OCI-LY3 (cell line): ENCODE data around the gene RMDN3.

Source experiments
- H2AFZ ChIP-seq: fragments of 200-600, 300-600 bp; shearing (Covaris generic); 2 replicates; pipeline ENCODE4 v1.6.0; 2014; ENCODE audit warnings: antibody characterized with exemption, low read depth, low read length
- H3K27ac ChIP-seq: fragments of 200-600, 300-600 bp; sonication (generic); 2 replicates; pipeline ENCODE4 v1.5.1; 2014; ENCODE audit warnings: mild to moderate bottlenecking, low read length, moderate library complexity, mixed read lengths
- H3K27me3 ChIP-seq: fragments of 200-600, 300-600 bp; sonication (generic); 2 replicates; pipeline ENCODE4 v1.6.1; 2014; ENCODE audit warnings: low read depth, low read length, mixed read lengths
- H3K36me3 ChIP-seq: fragments of 200-600, 300-600 bp; sonication (generic); replicated peaks from 2 replicates; pipeline ENCODE3; 2014; ENCODE audit warnings: low read depth, low read length, mixed read lengths
- H3K4me1 ChIP-seq: fragments of 300-600, 200-600 bp; sonication (generic); 2 replicates; pipeline ENCODE4 v1.6.1; 2014; ENCODE audit warnings: low read length, mixed read lengths
- H3K4me2 ChIP-seq: fragments of 200-600, 300-600 bp; sonication (generic); 2 replicates; pipeline ENCODE4 v1.6.1; 2014; ENCODE audit warnings: low read length, mixed read lengths
- H3K4me3 ChIP-seq: fragments of 300-600, 200-600 bp; sonication (generic); 2 replicates; pipeline ENCODE4 v1.5.1; 2014; ENCODE audit warnings: antibody characterized with exemption, mild to moderate bottlenecking, low read length, moderate library complexity
- H3K79me2 ChIP-seq: fragments of 300-600, 200-600 bp; shearing (Covaris generic); 2 replicates; pipeline ENCODE4 v1.6.1; 2014; ENCODE audit warnings: mild to moderate bottlenecking, low read length, mixed read lengths
- H3K9ac ChIP-seq: fragments of 300-600, 200-600 bp; shearing (Covaris generic); 2 replicates; pipeline ENCODE4 v1.6.0; 2014; ENCODE audit warnings: mild to moderate bottlenecking, low read length, moderate library complexity
- H3K9me3 ChIP-seq: fragments of 200-600, 300-600 bp; shearing (Covaris generic); 2 replicates; pipeline ENCODE4 v1.6.1; 2014; ENCODE audit warnings: low read length, mixed read lengths; ENCODE audit not compliant: insufficient read depth
- H4K20me1 ChIP-seq: fragments of 200-600, 300-600 bp; sonication (generic); 2 replicates; pipeline ENCODE4 v1.6.1; 2016; ENCODE audit warnings: low read length, mixed read lengths; ENCODE audit not compliant: insufficient read depth
- EZH2phosphoT487 ChIP-seq: fragments of 200-600 bp; shearing (Covaris generic); IDR thresholded peaks from 2 replicates; pipeline ENCODE4 v1.6.1; 2018; ENCODE audit warnings: antibody characterized with exemption, mixed run types, low read depth
- TF ChIP-seq, protein P1 (sequence below): fragments of 200-600, 300-600 bp; sonication (generic); IDR thresholded peaks from 2 replicates; pipeline ENCODE4 v1.5.1; 2014; ENCODE audit warnings: antibody characterized with exemption, low read length, low read depth

The RMDN3 gene

DNA sequence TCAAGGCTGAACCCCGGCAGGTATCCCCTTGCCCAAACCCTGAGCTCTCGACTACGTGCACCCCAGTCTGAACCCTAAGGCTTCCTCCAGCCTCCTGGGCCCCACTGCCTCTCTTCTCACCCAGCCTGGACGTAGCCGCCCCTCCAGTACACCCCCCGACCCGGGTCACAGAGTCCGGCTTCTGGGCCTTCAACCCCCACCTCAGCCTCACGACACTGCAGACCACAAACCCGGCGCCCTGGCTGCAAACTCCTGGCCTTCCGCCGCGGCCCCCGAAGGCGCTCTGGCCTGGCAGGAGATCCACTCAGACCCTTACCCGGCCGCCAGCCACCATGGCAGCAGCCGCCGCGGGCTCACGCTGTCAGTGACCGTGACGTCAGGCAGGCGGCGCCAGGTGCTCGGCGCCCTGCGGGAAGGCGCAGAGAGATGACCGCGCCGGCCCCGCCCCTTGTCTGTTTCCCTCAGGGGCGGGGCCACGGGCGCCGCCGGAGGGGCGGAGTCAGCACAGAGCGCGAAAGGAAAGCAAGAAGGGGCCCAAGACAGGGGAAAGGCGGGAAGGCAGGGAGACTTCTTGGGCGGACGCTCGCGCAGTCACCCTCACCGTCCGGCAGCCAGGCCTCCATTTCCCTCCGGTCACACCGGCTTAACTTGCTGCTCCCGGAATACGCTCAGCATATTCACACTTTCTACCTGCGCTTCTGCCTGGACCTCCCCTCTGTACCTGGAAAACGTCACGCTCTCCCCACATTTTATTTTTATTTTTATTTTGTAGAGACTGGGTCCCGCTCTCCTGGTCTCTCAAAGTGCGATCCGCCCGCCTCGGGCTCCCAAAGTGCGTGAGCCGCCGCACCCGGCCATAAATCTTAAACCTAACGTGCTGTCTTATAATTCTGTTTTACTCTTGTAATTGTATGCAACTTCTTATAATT, at the start of gene RMDN3:
RMDN3 (minus strand) TSS at position 372 of the 929 bp plus-strand sequence. CDS start 471 bp downstream, outside the sequence.
- no peaks in the 10 kb centered on the region for H3K27me3 ChIP-seq
- no peaks in the 10 kb centered on the region for H4K20me1 ChIP-seq
- H3K27ac ChIP-seq: peak within 1 kb of the TSS; percentile 67
- peak within 1 kb of the TSS; percentile 81; the same call in 1 of the 2 replicates for H2AFZ ChIP-seq
- H3K9ac ChIP-seq: peak within 1 kb of the TSS; percentile 92
- peaks cover 37% of the 10 kb centered on the region for H3K79me2 ChIP-seq
- H3K4me1 ChIP-seq: peaks cover 14% of the 10 kb centered on the region
- no peaks in the 10 kb centered on the region for H3K9me3 ChIP-seq
- TF ChIP-seq, protein P1, sequence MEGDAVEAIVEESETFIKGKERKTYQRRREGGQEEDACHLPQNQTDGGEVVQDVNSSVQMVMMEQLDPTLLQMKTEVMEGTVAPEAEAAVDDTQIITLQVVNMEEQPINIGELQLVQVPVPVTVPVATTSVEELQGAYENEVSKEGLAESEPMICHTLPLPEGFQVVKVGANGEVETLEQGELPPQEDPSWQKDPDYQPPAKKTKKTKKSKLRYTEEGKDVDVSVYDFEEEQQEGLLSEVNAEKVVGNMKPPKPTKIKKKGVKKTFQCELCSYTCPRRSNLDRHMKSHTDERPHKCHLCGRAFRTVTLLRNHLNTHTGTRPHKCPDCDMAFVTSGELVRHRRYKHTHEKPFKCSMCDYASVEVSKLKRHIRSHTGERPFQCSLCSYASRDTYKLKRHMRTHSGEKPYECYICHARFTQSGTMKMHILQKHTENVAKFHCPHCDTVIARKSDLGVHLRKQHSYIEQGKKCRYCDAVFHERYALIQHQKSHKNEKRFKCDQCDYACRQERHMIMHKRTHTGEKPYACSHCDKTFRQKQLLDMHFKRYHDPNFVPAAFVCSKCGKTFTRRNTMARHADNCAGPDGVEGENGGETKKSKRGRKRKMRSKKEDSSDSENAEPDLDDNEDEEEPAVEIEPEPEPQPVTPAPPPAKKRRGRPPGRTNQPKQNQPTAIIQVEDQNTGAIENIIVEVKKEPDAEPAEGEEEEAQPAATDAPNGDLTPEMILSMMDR: no peak
- TF ChIP-seq EZH2phosphoT487: no peak
- peaks cover 23% of the 10 kb centered on the region for H3K36me3 ChIP-seq
- H3K4me3 ChIP-seq: peak within 1 kb of the TSS; percentile 96
- peak within 1 kb of the TSS; percentile 88 for H3K4me2 ChIP-seq

GRCh38 chr15:40803688-40804087, 48.6 kb upstream of the RMDN3 start:
- peaks cover 11% of the 10 kb centered on the region for H3K4me1 ChIP-seq
- TF ChIP-seq, protein P1: no peak
- no peak for TF ChIP-seq EZH2phosphoT487
- H3K4me3 ChIP-seq: no peak overlapping the region
- no peaks in the 10 kb centered on the region for H3K9me3 ChIP-seq
- H3K27me3 ChIP-seq: no peaks in the 10 kb centered on the region
- no peak overlapping the region for H3K4me2 ChIP-seq
- no peaks in the 10 kb centered on the region for H3K36me3 ChIP-seq
- H2AFZ ChIP-seq: no peak overlapping the region
- H3K9ac ChIP-seq: no peak overlapping the region
- no peaks in the 10 kb centered on the region for H4K20me1 ChIP-seq
- H3K27ac ChIP-seq: no peak overlapping the region
- peaks cover 10% of the 10 kb centered on the region for H3K79me2 ChIP-seq

DNA sequence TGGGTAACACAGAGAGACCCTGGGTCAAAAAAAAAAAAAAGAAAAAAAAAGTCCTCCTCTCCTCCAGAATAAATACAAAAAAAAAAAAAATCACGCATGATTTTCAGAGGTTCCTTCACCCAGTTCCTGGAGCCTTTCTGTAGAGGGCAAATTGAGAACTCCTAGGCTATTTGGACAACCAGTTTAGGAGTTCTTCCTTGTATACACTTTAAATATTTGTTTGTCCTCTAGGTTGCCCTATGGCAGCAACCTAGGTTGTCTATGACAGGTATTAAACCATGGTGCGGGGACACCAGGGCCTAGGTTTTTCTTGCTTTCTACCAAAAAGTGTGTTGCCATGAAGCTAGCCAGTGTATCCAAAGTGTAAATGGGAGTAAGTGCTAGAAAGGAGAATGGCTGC, 48.0 kb upstream of the RMDN3 start:
- H3K36me3 ChIP-seq: no peaks in the 10 kb centered on the region
- peaks cover 10% of the 10 kb centered on the region for H3K79me2 ChIP-seq
- no peak overlapping the region for H3K27ac ChIP-seq
- H3K4me2 ChIP-seq: no peak overlapping the region
- H2AFZ ChIP-seq: no peak overlapping the region
- H3K4me3 ChIP-seq: no peak overlapping the region
- no peak for TF ChIP-seq EZH2phosphoT487
- TF ChIP-seq, protein P1: no peak
- peaks cover 5% of the 10 kb centered on the region for H3K4me1 ChIP-seq
- H3K9me3 ChIP-seq: no peaks in the 10 kb centered on the region
- H3K27me3 ChIP-seq: no peaks in the 10 kb centered on the region
- H4K20me1 ChIP-seq: no peaks in the 10 kb centered on the region
- H3K9ac ChIP-seq: no peak overlapping the region

- Histone ChIP-seq H4K20me1 (no peaks in the 10 kb centered on the region), H3K27me3 (no peaks in the 10 kb centered on the region), H3K4me3 (no peak overlapping the region), H3K36me3 (no peaks in the 10 kb centered on the region), H3K9ac (no peak overlapping the region), H2AFZ (no peak overlapping the region), H3K27ac (no peak overlapping the region), H3K9me3 (no peaks in the 10 kb centered on the region), H3K79me2 (no peaks in the 10 kb centered on the region), H3K4me1 (no peaks in the 10 kb centered on the region), H3K4me2 (no peak overlapping the region)
- TF ChIP-seq, protein P1: no peak
- no peak for TF ChIP-seq EZH2phosphoT487
Observed at GRCh38 chr15:40799523-40799922, 44.5 kb upstream of the RMDN3 start.
